H1 (cell line): Measurements from ENCODE around the gene ZBTB20. TPM values are rescaled to one million over a fixed set of nuclear protein-coding genes. Genes with fewer than 3 reads are reported as not detected.

Experiments
- CTBP2 ChIP-seq: IDR thresholded peaks from 2 replicates; pipeline ENCODE4 v1.7.0; 2011; ENCODE audit warnings: borderline replicate concordance, mild to moderate bottlenecking, moderate library complexity, mixed read lengths, low read length; ENCODE audit not compliant: insufficient read depth, insufficient read length
- NANOG ChIP-seq: IDR thresholded peaks from 2 replicates; pipeline ENCODE4 v1.6.1; 2011; ENCODE audit warnings: low read length, low read depth, mild to moderate bottlenecking, inconsistent platforms; ENCODE audit not compliant: insufficient read depth, poor library complexity, severe bottlenecking
- SIN3A ChIP-seq, 2 experiments: IDR thresholded peaks in 1 of 2; conservative IDR thresholded peaks in 1 of 2; 2 replicates each; pipeline ENCODE4 v1.6.1; 2011 to 2012; ENCODE audit warnings: low read length in 2 of 2, improper control_type of control experiment in 1 of 2, low read depth in 1 of 2, mild to moderate bottlenecking in 1 of 2
- SP2 ChIP-seq: IDR thresholded peaks from 2 replicates; pipeline ENCODE4 v1.6.1; 2012; ENCODE audit warnings: mild to moderate bottlenecking, low read length, inconsistent platforms
- TBP ChIP-seq: IDR thresholded peaks from 2 replicates; pipeline ENCODE4 v1.6.1; 2011; ENCODE audit warnings: low read depth, low read length, improper control_type of control experiment
- ZNF274 ChIP-seq: IDR thresholded peaks from 2 replicates; pipeline ENCODE4 v1.7.0; 2012; ENCODE audit warnings: low read length, borderline replicate concordance; ENCODE audit errors: extremely low read depth
- polyA plus RNA-seq, 7 experiments: library from polyadenylated mRNA; depleted of rRNA in 3 of 7; stranded (reverse) in 5 of 7; unstranded in 2 of 7; fragments of >200 nt in 5 of 7; fragments of 200-250 nt in 2 of 7; gene quantifications; 1 replicate in 5 of 7; 2 replicates in 1 of 7; 4 replicates in 1 of 7; pipeline versions ENCODE4 v1.2.1 to v1.2.3, GENCODE V29; 2011 to 2013; ENCODE audit warnings: missing spikeins in 2 of 7, mixed read lengths in 2 of 7
- total RNA-seq: library from RNA; stranded (reverse); fragmentation: NEBNext Ultra II Directional; extraction: Animal tissue kit (Norgen Biotek cat#: 25700); gene quantifications from 2 replicates; pipeline ENCODE4 v1.2.1, GENCODE V29; 2021
- TF ChIP-seq, protein P1 (sequence below): IDR thresholded peaks from 2 replicates; pipeline ENCODE4 v1.6.1; 2011; ENCODE audit warnings: low read depth, mild to moderate bottlenecking, low read length; ENCODE audit not compliant: insufficient read depth

Gene ZBTB20
- total and polyA plus RNA-seq, 2 of the 8 experiments (the other 6 are each of a cell fraction or from before 2014, with no cell fraction given), result 0.35 to 1.3 TPM

DNA sequence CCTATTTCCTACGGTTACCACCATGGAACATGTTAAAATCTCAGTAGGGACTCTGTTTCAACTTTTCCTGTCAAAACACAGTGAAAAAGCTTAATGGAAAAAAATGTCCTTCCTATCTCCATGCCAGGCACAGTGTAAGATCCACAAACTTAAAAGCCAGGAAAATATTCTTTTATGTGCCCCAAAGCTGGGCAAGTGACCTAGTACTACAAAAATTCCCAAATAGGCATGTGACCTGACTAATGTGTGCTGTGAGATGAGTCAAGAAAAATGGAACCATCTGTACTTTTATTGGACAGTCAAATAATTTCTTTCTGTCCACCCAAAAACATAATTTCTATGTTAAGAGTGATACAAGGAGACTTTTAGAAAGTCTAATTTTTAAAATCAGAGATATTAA, 406.0 kb downstream of the ZBTB20 start (continued):
- no peak for TF ChIP-seq CTBP2
- TF ChIP-seq SP2, result no peak
- no peak for TF ChIP-seq TBP
- TF ChIP-seq SIN3A (conservative IDR thresholded peaks at IDR 0.05 in 1 of 2, IDR thresholded peaks at IDR 0.05 in 1 of 2; ENCODE audit: low read depth in 1 of 2, low read length in 2 of 2), result no peak
- TF ChIP-seq NANOG, result no peak
- TF ChIP-seq, protein P1, sequence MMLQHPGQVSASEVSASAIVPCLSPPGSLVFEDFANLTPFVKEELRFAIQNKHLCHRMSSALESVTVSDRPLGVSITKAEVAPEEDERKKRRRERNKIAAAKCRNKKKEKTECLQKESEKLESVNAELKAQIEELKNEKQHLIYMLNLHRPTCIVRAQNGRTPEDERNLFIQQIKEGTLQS, result no peak
- no peak for TF ChIP-seq ZNF274
